ENCODE data around the gene CMSS1.

CMSS1 gene

GRCh38 chr3:99878005-99878404 lies 60.3 kb downstream of the CMSS1 start:
- peak; percentile 57 for ATAC-seq
- TF ChIP-seq PATZ1 (CRISPR knock-in tag; IDR thresholded peaks at IDR 0.05; ENCODE audit: borderline replicate concordance) (no peak), CREB5 (CRISPR knock-in tag; IDR thresholded peaks at IDR 0.05; ENCODE audit: low read depth) (peak; percentile 35; the same call in 1 of the 2 replicates), ISL1 (CRISPR knock-in tag; IDR thresholded peaks at IDR 0.05) (peak; percentile 57; the same call in 1 of the 2 replicates), TOX (CRISPR knock-in tag; IDR thresholded peaks at IDR 0.05; ENCODE audit: borderline replicate concordance) (peak; percentile 26; the same call in 1 of the 2 replicates)

GRCh38 chr3:99879275-99879674 lies 61.6 kb downstream of the CMSS1 start:
- ATAC-seq: no peak
- TF ChIP-seq CSRNP3 (CRISPR knock-in tag; IDR thresholded peaks at IDR 0.05) (no peak), ZFP30 (CRISPR knock-in tag; IDR thresholded peaks at IDR 0.05) (no peak), CREB5 (CRISPR knock-in tag; IDR thresholded peaks at IDR 0.05; ENCODE audit: low read depth) (no peak), OSR1 (CRISPR knock-in tag; IDR thresholded peaks at IDR 0.05) (no peak), SNAI2 (CRISPR knock-in tag; IDR thresholded peaks at IDR 0.05) (no peak), PATZ1 (CRISPR knock-in tag; IDR thresholded peaks at IDR 0.05; ENCODE audit: borderline replicate concordance) (no peak), TSHZ2 (CRISPR knock-in tag; IDR thresholded peaks at IDR 0.05) (no peak), CSDC2 (CRISPR knock-in tag; IDR thresholded peaks at IDR 0.05) (no peak), BACH2 (CRISPR knock-in tag; IDR thresholded peaks at IDR 0.05; ENCODE audit: borderline replicate concordance) (no peak), ESRRG (CRISPR knock-in tag; IDR thresholded peaks at IDR 0.05) (no peak), ZNF8 (CRISPR knock-in tag; IDR thresholded peaks at IDR 0.05) (no peak), PPARA (CRISPR knock-in tag; IDR thresholded peaks at IDR 0.05; ENCODE audit: borderline replicate concordance) (no peak), ZNF70 (CRISPR knock-in tag; IDR thresholded peaks at IDR 0.05) (no peak), TOX (CRISPR knock-in tag; IDR thresholded peaks at IDR 0.05; ENCODE audit: borderline replicate concordance) (no peak), TCF4 (CRISPR knock-in tag; IDR thresholded peaks at IDR 0.05; ENCODE audit: borderline replicate concordance) (no peak), ISL1 (CRISPR knock-in tag; IDR thresholded peaks at IDR 0.05) (no peak), RARB (CRISPR knock-in tag; IDR thresholded peaks at IDR 0.05) (no peak), ARNTL (CRISPR knock-in tag; IDR thresholded peaks at IDR 0.05; ENCODE audit: borderline replicate concordance, low read depth) (no peak)

GRCh38 chr3:99881121-99881524 lies 63.5 kb downstream of the CMSS1 start:
- TF ChIP-seq ESRRG (CRISPR knock-in tag; IDR thresholded peaks at IDR 0.05) (no peak), TCF4 (CRISPR knock-in tag; IDR thresholded peaks at IDR 0.05; ENCODE audit: borderline replicate concordance) (no peak), GLIS3 (CRISPR knock-in tag; IDR thresholded peaks at IDR 0.05) (no peak), OSR1 (CRISPR knock-in tag; IDR thresholded peaks at IDR 0.05) (no peak), SNAI2 (CRISPR knock-in tag; IDR thresholded peaks at IDR 0.05) (no peak), TOX (CRISPR knock-in tag; IDR thresholded peaks at IDR 0.05; ENCODE audit: borderline replicate concordance) (no peak), ZFP3 (CRISPR knock-in tag; IDR thresholded peaks at IDR 0.05) (no peak), CREB5 (CRISPR knock-in tag; IDR thresholded peaks at IDR 0.05; ENCODE audit: low read depth) (no peak), RARB (CRISPR knock-in tag; IDR thresholded peaks at IDR 0.05) (no peak)
- ATAC-seq: no peak

Data from SK-N-SH treated with all-trans-retinoic acid at 6 μM for 48 hours (cell line).